Hindlimb muscle (tissue), 1 donor: ENCODE data around the gene PRKG1. TPM values are rescaled to one million over a fixed set of nuclear protein-coding genes. Genes with fewer than 3 reads are reported as not detected.
"Not testable (repeated sequence)": the region's sequence is repeated elsewhere in the genome, so short reads cannot be mapped to it uniquely, and the experiment has no call there.

Source experiments
- DNase-seq: peaks from one replicate; pipeline ENCODE4 v3.0.0-alpha.2; 2013
- polyA plus RNA-seq: library from polyadenylated mRNA; unstranded; fragments of 120-200 nt; gene quantifications from one replicate; pipeline ENCODE4 v1.2.1, GENCODE V29; 2013; ENCODE audit not compliant: insufficient read length

Gene PRKG1
- polyA plus RNA-seq, 1 donor: 35.5 TPM

DNA sequence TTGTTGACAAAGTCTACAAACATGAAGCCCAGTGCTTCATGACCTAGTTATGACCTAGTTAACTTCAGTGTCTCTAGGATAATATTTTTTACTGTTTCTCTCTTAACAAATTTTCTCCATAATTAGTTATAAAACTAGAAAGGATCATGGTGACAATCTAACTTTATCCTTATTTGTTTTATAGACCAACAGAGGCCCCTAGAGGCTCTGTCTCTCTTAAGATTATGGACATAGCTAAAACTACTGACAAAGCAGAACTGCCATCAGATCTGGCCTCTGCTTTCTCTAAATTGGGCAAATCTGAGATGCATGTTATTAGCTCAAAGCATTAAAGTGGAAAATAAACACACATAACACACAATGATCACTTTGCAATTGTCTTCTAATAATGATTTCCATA lies 449.2 kb downstream of the PRKG1 start:
- DNase-seq: no peak

DNA sequence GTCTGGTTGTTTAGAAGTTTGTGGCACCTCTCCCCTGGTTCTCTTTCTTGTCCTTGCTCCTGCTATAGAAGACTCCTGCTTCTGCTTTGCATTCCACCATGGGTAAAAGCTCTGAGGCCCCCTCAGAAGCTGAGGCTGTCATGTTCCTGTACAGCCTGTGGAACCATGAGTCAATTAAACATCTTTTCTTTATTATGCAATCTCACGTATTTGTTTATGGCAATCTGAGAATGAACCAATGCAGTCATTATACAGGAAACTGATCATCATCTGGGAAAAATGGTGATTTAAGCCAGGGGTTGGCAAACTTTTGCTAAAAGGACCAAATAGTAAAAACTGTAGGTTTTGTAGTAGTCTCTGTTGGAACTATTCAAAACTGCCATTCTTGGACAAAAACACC lies 449.8 kb downstream of the PRKG1 start:
- no peak for DNase-seq

DNA sequence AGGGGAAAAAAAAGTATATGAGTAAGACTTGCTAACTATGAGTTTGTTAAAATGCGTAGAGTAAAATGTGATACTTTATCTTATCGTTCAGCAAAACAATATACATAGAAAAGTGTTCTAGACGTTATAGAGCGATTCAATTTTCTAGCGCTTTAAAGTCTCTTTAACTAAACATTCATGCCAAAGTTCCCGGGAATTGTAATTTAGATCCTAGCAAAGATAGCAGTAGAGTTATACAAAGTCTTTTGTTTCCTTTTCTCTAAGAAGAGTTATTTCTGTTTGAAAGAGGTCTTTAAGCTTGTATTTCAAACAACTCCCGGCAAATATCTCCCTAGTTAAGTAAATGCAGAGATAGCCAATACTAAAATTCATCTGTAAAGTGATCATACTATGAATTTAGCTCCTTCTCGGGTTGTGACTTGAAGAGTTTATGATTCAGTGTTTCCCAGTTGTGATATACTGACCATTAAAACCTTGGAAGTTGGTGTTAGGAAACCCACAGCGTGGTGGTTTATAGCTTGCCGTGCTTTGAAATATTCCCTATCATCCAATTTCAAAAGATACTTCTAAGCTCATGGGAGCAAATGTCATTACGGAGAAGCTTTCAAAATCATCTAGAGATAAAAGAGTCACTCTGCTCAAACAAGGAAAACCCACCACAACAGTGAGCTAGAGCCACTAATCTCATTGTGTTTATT lies 453.4 kb downstream of the PRKG1 start:
- DNase-seq: no peak

DNA sequence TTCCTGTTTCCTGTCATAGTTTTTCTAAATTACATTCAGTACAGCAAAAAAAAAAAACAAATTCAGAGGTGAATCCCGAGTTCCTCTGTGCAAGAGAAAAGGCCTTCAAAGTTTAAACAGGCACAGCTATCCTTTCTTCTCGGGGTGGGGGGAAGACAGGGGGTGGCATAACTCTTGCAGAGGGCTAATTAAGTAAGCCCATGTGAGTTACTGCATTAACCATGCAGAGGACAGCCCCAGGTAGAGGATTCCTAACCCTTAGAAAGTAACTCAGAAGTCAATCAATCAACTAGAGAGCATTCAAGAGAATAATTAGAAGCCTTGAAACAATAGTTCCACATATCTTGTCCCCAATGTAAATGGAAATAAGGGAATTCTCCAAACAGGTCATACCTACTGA lies 454.2 kb downstream of the PRKG1 start:
- DNase-seq: no peak

DNA sequence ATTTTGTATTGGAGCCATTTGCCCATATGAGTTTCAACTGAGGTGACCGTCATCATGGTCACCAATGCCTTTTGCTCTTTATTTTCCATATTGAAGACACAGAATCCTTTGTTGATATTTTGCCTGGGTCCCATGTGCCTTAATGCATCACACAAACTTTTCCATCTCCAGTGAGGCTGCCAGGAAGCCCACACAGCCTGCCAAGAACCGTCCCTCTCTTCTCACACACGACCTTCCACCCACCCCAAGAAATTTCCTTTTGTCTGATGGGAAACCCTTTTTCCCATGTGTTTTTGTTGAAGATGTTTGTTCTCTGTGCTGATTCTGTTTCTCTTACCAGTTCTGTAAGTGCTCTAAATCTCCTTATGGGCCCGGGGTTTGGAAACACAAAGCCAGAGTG lies 456.3 kb downstream of the PRKG1 start:
- DNase-seq: peak; percentile 47

DNA sequence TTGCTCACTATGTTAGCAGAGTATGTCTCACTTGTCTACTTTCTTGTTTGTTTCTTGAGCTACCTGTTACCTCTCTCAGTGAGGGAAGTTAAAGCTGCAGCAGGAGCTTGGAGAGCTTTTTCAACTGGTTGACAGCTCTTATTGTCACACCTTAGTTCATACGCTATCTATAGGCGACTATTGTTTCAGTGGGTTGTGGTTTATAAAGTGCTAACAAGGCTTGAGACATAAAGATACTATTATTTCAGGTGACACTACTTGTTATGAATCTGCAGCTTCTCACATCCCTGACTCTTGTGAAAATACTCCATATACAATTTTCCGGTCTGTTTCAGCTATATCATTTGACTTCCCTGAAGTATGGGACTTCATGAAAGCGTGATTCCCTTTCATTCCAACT lies 457.8 kb downstream of the PRKG1 start:
- DNase-seq: no peak

DNA sequence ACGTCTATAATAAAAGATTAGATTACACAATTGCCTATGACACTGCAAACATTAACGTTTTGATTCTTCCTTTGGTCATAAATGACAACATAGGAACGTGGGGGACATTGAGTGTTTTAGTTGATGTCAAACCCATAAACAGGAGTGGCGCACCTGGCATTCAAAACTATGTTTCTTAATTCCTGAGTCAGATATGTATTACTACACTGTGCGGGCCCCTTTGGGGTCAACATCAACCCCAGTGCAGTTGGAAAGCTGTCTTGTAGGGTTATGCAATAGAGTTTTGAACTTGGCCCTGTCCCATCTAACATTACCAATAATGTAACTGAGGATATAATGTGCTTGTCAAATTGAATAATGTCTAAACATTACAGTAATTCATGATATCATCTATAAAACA lies 468.6 kb downstream of the PRKG1 start:
- no peak for DNase-seq

DNA sequence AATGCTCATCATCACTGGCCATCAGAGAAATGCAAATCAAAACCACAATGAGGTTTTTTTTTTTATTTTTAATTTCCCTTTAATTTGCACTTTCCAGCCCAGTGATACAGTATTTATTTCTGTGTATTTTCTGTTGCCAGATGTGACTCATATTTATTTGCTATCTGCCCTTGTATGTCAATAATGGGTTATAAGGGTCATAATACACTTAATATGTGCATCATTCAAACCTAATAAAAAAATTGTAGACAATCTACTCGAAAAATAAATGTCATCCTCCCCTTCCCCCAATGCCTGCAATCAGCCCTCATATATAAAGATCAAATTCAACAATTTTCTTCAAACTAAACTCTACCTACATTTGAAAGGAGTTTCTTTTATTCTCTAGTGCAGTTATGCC lies 470.6 kb downstream of the PRKG1 start:
- DNase-seq: no peak

DNA sequence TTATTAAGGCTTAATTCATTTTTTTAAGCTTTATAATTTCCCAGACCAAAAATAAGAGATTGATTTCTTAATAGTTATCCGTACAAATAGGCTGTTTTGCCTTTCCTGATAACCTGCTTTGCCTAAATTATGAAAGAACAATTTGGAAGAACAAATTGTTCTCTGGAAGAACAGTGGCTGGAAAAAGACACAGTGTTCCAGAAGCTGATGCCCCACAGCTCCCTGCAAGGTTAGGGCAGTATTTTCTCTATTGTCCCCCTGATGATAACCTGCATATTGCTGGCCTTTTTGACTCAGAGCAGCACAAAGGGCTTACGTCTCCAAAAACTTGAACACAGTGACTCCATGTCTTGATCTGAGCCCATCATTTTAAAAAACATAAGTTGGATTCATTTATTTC lies 473.7 kb downstream of the PRKG1 start:
- DNase-seq: no peak

DNA sequence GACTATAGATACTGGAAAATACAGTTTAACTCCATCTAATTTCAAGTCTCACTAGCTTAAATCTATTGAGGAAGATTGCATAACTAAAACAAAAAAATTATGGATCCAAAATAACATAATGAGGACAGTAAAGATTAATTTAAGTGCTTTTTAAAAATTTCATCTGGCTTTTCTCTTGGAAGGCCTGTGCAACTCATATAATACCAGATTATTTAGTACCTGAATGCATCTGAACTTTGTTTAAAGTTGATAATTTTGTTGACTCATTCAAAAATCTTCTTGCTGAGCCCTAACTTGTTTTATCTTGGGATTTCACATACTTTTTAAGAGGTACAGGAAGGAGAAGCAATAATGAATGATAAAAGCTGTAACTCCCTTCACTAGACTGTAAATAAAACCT lies 478.6 kb downstream of the PRKG1 start:
- no peak for DNase-seq

DNA sequence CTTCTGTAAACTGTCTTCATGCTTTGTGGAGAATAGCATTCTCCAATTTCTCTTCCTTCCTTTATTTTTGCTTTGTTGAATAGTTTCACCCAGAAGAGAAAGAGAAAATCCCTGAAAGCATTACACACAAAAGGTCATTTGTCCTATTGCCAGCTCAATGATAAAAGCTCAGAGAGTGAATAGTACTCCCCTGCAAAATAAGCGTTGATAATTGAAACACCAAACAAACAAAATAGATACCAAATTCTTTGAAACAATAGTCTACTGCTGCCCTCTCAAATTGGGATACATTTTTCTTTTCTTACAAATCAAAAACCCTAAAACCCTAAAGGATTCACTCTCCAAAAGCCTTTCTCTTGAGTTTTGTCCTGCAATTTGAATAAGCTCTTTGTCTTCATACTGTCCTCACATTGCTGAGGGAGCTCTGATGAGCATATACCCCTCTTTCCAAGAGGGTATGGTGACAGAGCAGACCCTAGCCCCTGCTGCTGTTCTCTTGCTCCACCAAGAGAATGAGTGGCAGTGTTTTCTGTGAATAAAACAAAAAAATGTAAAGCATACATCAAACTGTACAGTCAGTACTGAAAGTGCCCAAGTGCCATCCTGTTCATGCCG lies 490.7 kb downstream of the PRKG1 start:
- DNase-seq: no peak

DNA sequence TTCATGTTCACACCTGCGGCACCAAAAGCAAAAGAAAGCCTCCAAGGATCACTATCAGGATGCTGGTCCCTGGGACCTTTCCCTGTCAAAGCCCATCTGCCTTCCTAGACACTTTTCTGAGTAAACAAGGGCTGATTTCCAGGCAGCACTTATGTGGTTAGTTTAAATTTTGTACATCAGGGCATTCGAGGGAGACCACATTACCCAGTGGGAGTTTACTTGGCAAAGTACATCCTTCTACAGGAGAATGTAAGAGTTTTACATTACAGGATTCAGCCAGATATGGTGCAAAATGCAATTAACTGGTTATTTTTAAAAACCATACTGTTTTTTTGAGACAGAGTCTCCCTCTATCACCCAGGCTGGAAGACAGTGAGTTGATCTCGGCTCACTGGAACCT lies 493.0 kb downstream of the PRKG1 start:
- DNase-seq: no peak

DNA sequence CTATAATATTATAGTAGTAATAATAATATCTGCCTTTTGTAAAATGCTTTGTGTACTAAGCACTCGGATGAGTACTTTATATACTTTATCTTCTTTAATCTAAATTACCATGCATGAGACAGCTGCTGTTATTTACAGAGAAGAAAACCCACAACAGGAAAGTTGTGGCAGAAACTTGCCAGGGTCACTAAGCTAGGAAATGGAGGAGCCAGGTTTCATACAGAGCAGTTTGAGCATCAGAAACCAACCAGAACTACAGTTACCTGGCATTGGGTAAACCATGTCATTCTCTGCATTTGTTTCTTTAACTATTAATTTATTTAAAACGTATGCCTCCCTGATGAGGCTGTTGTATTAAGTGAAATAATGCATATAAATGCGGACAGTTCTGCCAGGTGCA lies 495.2 kb downstream of the PRKG1 start:
- DNase-seq: no peak

DNA sequence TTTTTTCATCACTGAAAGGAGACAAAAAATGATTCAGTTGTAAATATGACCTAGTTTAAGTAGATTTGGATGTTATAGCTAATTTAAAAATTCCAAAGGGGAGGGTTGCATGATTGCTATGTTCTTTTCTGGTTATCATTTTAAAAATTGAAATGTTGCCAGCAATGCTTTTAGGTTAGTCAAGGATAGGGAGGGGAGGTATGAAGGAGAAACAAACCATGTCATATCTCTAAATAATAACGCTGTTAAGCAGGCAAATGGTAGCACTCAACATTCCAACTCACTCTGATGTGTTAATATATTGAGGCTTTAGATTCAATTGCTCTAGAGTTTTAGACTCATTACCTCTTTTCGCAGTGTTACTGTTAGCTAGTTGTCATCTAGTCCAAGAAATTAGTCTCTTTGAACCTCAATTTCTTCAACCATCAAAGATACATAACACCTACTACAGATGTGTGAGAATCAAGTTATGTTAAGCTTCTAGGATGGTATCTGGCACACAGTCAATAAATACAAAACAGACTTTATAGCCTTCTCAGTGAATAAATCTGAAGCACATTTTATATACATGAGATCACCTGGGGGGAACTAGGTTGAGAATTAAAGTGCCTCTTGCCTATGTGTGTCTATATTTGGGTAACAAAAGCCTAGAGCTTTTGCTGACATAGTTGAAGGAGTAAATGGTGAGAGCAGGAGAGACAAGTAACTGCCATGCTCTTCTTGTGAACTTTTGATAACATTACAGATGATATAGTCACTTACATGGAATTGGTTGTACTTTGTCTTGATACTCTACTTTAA lies 500.2 kb downstream of the PRKG1 start:
- no peak for DNase-seq

DNA sequence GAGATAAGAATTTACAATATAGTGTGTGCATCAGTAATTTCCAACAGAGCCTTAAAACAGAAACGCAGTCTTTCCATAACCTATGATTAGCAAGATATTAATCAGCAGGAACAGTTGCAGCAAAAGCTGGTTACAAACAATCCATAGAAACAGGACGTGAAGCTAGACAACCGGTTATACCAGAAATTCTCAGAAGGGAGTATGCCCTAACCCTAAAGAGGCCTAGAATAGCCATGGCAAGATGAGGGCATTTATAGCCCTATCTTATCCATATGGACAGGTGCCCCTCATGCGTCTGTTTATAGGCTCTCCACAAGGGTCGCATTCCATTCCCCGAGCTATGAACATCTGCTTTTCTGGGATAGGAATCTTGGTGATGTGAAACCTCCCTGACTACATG lies 506.9 kb downstream of the PRKG1 start:
- not testable (repeated sequence) for DNase-seq

DNA sequence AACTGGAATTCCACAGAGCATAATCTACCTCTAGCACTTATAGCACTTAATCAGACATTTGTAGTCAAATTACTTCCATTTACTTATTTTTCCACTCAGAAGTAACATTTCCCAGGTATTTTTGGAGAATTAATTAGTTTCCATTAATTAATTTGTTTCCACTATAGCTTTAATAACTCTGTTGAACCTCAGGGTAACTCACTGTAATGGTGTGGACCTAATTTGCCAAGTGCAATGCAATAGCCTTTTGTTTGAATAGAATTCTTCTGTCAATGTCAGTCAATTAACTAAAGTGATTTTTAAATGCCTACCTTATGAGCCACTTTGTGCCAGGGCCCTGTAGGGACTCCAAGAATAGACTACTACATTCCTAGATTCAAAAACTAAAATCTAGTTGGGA lies 509.7 kb downstream of the PRKG1 start:
- no peak for DNase-seq

DNA sequence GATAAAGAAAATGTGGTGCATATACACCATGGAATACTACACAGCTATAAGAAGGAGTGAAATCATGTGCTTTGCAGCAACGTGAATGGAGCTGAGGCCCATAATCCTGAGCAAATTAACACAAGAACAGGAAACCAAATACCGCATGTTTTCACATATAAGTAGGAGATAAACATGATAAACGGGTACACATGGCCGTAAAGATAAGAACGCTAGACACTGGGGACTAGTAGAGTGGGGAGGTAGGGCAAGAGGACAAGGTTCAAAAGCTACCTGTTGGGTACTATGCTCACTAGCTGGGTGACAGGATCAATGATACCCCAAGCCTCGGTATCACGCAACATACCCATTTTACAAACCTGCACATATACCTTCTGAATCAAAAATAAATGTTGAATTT lies 511.5 kb downstream of the PRKG1 start:
- DNase-seq: no peak

DNA sequence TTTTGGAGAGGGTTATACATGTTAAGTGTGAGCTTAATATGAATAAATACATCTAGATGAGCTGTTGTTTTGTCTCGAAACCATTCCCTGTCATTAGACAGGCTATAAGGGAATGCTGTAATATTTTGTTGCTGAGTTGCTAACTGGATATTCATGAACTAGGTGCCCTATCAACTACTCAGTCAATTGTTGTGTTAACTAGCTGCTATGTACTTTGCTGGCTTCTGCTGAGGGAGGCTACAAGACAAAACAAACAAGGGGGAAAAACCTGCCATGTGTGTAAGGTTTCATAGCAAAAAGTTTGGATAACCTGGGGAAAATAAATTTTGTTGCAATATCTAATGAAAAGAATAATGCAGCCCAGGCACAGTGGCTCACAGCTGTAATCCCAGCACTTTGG lies 514.7 kb downstream of the PRKG1 start:
- no peak for DNase-seq

DNA sequence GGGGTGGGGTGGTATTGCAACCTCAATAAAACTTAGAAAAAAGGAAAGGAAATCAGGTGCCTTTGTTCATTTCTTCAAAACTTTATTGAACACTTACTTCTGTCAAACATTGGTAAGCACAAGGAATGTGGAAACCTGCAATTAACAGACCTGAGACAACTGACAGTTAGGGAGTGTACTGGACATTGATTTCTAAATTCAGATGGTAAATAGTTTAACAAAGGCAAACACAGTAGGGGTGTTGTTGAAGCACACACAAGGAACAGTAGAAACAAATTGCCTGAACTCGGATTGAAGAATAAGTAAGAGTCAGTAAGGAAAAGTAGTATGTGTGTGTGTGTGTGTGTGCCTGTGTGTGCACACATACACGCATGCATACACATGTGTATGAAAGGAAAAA lies 516.5 kb downstream of the PRKG1 start:
- DNase-seq: no peak

DNA sequence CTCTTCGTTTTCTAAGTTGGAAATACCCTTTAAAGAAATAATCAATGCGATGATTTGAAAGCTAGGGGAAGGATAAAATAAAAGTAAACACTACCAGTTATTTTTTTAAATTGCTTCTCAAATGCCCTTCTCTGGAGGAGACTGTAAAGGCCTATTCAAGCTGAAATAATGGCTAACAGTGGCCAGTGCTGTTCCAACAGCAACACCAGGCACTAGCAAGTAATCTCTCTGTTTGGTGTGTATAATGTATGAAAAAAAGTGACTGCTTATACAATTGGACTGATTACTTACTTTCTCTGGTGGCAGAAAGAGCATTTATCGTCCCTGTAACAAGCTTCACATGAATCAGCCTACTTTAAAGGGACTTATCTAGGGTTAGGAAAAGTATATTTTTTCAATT lies 522.4 kb downstream of the PRKG1 start:
- no peak for DNase-seq

DNA sequence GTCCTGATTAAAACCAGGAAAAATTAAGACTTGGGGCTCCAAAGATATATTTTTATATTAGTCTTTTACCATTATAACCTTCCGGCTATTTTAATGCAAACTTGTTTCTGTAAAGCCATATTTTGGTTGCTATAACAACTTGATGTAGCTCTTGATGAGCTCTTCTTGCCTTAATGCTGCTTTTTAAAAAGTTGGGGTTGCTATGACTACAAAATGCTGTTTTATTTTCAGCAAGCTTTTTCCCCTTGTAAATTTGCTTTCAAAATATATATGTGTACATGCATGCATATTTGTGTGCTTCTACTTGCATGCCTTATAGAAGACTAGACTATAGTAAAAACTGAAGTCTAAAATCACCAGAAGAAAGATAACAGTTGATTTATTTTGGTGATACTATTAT lies 525.4 kb downstream of the PRKG1 start:
- DNase-seq: no peak

DNA sequence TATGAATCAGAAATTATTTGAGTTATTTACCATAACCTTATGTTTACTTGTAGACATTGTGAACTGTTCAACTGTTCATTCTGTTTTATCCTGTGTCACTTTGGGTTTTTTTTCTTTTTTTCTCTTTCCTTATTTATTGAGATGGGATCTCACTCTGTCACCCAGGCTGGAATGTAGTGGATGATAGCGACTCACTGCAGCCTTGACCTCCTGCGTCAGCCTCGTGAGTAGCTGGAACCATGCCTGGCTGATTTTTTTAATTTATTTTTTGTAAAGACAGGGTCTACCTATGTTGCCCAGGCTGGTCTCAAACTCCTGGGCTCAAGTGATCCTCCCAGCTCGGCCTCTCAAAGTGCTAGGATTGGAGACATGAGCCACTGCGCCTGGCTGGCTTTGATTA lies 528.0 kb downstream of the PRKG1 start:
- DNase-seq: no peak

DNA sequence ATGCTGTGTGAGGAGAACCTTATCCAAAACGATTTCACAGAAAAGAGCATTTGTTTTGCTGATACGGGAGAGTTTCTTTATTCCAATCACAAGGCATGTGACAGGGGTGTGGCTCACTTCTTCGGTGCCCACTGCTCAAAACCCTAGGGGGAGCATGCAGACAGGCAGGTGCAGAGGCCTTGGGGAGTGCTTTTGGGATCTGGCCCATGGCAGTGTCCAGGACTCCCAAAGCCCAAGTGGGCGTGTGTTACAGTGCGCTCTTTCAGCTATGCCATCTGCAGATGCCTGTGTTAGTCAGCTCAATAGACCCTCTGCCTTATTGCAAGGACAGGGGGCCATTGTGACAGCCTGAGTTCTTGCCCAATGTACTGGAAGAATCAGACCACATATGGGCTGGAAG lies 530.3 kb downstream of the PRKG1 start:
- DNase-seq: no peak

DNA sequence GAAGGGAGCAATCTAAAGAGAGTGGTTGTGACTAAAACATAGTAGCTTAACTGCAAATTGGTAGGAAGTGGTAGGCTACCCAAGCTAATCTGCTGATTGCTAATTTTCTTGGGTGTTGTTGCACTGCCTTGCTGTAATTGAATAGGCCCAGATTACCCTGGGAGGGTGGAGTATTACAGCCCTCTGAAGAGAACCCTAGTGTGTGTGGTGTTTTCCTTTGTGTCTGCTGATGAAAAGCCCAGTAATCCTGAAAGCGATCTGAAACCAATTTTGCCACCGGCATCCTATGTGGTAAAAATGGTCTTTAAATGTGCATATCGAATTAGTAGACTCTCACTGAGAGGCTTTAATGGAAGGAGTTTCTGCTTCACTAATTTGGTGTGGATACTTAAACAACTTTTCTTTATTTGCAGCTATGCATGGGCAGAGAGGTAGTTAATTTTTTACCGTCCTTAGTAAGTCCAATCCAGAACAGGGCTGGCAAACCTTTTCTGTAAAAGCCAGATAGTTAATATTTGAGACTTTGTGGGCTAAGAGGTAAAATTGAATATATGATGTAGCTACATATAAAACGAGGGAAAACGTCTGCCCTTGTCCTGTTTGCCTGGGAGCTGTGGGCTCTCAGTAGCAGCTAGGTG lies 532.7 kb downstream of the PRKG1 start:
- no peak for DNase-seq
